Suprapubic skin (tissue), 4 donors: ENCODE data around the gene RPL10. TPM values are rescaled to one million over a fixed set of nuclear protein-coding genes. Genes with fewer than 3 reads are reported as not detected.

Experiments used
- DNase-seq, 2 donors: peaks; one replicate each; pipeline ENCODE4 v3.0.0-alpha.2; 2019; ENCODE audit warnings: low spot score in 2 of 2
- H3K27ac ChIP-seq: fragments of 200-600 bp; sonication (generic); one replicate; pipeline ENCODE4 v1.5.1; 2019
- H3K27me3 ChIP-seq: fragments of 200-600 bp; sonication (generic); one replicate; pipeline ENCODE4 v1.5.1; 2019
- H3K36me3 ChIP-seq: fragments of 200-600 bp; sonication (generic); one replicate; pipeline ENCODE4 v1.5.1; 2019
- H3K4me1 ChIP-seq: fragments of 200-600 bp; sonication (generic); one replicate; pipeline ENCODE4 v1.5.1; 2019
- H3K4me3 ChIP-seq: fragments of 200-600 bp; sonication (generic); one replicate; pipeline ENCODE4 v1.5.1; 2019; ENCODE audit warnings: mild to moderate bottlenecking
- H3K9me3 ChIP-seq: fragments of 200-600 bp; sonication (generic); one replicate; pipeline ENCODE4 v1.5.1; 2019
- EP300 ChIP-seq: sonication (generic); formaldehyde crosslinking; IDR thresholded peaks from one replicate; pipeline ENCODE4 v1.6.1; 2017; ENCODE audit warnings: antibody characterized with exemption
- POLR2A ChIP-seq, 2 donors: fragments of 450-650 bp; IDR thresholded peaks; one replicate each; pipeline ENCODE4 v1.6.1; 2017; ENCODE audit warnings: antibody characterized with exemption in 2 of 2, mild to moderate bottlenecking in 2 of 2, moderate library complexity in 2 of 2
- POLR2AphosphoS5 ChIP-seq, 3 donors: sonication (generic); formaldehyde crosslinking; IDR thresholded peaks; one replicate each; pipeline ENCODE4 v1.6.1; 2017; ENCODE audit warnings: antibody characterized with exemption in 3 of 3
- whole genome bisulfite sequencing: methylation state at CpG from one replicate; pipeline ENCODE4 v1.1.5; 2018; 5-methylcytosine and 5-hydroxymethylcytosine counted together
- total RNA-seq, 4 donors: library from RNA; depleted of rRNA; stranded (reverse); fragments of >200 nt; gene quantifications; one replicate each; pipeline ENCODE4 v1.1.0, GENCODE V29; 2016
- TF ChIP-seq, protein P1 (sequence below), 2 donors: fragments of 200-600 bp in 1 of 2; fragments of 450-650 bp in 1 of 2; sonication (generic) in 1 of 2; IDR thresholded peaks; one replicate each; pipeline ENCODE4 v1.5.1; 2016 to 2019; ENCODE audit warnings: antibody characterized with exemption in 2 of 2, mild to moderate bottlenecking in 1 of 2, moderate library complexity in 1 of 2

The RPL10 gene
- total RNA-seq, 4 donors from 2014 or later, result 3,684 to 7,390 (median 6,600) TPM

DNA sequence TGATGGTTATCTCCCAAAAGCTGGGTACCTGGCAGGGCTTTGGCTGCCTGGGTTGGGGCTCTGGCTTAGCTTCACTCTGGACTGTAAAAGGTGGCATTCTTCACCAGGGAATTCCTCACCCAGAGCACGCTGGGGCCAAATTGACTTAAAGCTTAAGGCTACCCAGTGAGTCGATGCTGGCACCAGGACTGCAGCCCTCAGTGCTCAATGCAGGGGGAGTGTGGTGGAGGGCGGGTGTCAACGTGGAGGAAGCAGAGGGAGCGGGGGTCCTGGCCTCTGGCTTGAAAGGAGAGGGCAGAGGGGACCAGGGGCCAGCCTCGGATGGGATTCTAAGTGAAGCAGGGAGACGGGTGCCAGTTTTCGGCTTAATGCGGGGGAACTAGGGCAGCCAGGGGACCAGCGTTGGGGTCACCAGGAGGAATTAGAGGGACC is 45.3 kb downstream of the RPL10 start:
- 53% methylated on average over 5 of the region's 10 CpGs for WGBS
- Histone ChIP-seq H3K4me3 (peak overlapping the region; percentile 61), H3K9me3 (no peaks in the 10 kb centered on the region), H3K4me1 (peaks cover 26% of the 10 kb centered on the region), H3K36me3 (peaks cover 31% of the 10 kb centered on the region), H3K27me3 (no peaks in the 10 kb centered on the region), H3K27ac (peak overlapping the region; percentile 64)
- TF ChIP-seq POLR2A (IDR thresholded peaks at IDR 0.05), result no peak
- TF ChIP-seq, protein P1, sequence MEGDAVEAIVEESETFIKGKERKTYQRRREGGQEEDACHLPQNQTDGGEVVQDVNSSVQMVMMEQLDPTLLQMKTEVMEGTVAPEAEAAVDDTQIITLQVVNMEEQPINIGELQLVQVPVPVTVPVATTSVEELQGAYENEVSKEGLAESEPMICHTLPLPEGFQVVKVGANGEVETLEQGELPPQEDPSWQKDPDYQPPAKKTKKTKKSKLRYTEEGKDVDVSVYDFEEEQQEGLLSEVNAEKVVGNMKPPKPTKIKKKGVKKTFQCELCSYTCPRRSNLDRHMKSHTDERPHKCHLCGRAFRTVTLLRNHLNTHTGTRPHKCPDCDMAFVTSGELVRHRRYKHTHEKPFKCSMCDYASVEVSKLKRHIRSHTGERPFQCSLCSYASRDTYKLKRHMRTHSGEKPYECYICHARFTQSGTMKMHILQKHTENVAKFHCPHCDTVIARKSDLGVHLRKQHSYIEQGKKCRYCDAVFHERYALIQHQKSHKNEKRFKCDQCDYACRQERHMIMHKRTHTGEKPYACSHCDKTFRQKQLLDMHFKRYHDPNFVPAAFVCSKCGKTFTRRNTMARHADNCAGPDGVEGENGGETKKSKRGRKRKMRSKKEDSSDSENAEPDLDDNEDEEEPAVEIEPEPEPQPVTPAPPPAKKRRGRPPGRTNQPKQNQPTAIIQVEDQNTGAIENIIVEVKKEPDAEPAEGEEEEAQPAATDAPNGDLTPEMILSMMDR (IDR thresholded peaks at IDR 0.05), result no peak
- no peak for TF ChIP-seq EP300
- no peak for TF ChIP-seq POLR2AphosphoS5 (IDR thresholded peaks at IDR 0.05)
- no peak for DNase-seq

DNA sequence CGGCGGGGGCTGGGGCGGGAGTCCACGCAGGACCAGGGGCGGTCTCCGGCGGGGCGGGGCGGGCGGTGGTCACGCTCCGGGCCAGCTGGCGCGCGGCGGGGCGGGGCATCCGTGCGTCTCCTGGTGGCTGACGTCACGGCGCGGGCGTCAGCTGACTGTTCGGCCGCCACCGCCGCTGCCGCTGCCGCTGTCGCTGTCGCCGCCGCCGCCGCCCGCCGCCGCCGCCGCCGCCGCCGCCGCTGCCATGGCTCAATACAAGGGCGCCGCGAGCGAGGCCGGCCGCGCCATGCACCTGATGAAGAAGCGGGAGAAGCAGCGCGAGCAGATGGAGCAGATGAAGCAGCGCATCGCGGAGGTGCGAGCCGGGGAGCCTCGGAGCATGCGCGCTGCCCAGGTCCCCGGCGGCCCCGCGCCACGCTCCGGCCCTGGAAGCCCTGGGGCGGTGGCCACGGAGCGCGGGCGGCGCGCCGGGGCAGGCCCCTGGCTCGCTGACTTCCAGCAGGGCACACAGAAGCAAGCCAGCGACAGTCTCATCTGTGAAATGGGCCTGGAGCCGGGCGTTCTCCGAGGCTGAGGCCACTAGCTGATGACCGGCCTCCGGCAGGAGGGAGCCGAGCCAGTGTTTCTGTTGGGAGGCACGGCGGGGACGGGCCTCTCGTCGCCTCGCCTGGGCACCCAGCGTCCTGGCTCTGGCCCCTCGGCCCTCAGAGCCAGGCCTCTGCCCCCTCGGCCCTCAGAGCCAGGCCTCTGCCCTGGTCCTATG is 46.0 kb downstream of the RPL10 start, which contains the start of gene FAM50A:
Gene FAM50A (plus strand): TSS at position 150 of the 763 bp plus-strand sequence. CDS start 95 bp downstream, at position 245.
- Histone ChIP-seq H3K9me3 (no peaks in the 10 kb centered on the region), H3K4me3 (peak within 1 kb of the TSS; percentile 61), H3K36me3 (peaks cover 38% of the 10 kb centered on the region), H3K27me3 (no peaks in the 10 kb centered on the region), H3K27ac (peak within 1 kb of the TSS; percentile 64), H3K4me1 (peaks cover 22% of the 10 kb centered on the region)
- TF ChIP-seq, protein P1 (IDR thresholded peaks at IDR 0.05), result no peak
- TF ChIP-seq POLR2AphosphoS5 (IDR thresholded peaks at IDR 0.05) (no peak), POLR2A (IDR thresholded peaks at IDR 0.05) (no peak), EP300 (no peak)
- DNase-seq, result peak in 1 of 2 donors; percentile 85
- 41% methylated on average over 4 of the region's 94 CpGs for WGBS

DNA sequence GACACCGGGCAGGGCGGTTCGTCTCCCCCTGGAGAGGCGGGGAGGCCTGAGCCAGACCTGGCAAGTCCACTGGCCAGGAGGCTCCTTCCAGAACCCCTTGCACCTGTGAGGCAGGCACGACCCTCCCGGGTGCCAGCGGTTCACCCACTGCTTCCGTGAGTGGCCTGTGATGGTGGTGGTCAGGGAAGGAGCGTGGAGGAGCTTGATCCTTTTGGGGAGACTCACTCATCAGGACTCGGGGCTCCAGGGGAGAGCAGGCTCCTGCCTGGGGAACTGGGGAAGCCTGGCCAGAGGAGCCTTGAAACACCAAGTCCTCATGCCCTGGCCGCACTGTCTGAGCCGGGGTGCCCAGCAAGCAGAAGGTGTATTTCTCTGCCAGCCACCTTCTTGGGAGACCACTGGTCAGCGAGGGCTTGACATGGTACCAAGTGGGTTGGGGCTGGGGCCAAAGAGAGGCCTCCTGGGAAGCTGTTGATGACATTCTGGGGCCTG is 46.6 kb downstream of the RPL10 start:
- no peaks in the 10 kb centered on the region for H3K9me3 ChIP-seq
- H3K27me3 ChIP-seq, result no peaks in the 10 kb centered on the region
- WGBS, result 74% methylated on average over 7 of the region's 13 CpGs
- H3K27ac ChIP-seq, result peak overlapping the region; percentile 64
- TF ChIP-seq, protein P1 (IDR thresholded peaks at IDR 0.05), result no peak
- TF ChIP-seq POLR2AphosphoS5 (IDR thresholded peaks at IDR 0.05) (no peak), EP300 (no peak)
- peaks cover 22% of the 10 kb centered on the region for H3K4me1 ChIP-seq
- H3K36me3 ChIP-seq, result peaks cover 41% of the 10 kb centered on the region
- DNase-seq, result no peak
- peak overlapping the region; percentile 61 for H3K4me3 ChIP-seq

DNA sequence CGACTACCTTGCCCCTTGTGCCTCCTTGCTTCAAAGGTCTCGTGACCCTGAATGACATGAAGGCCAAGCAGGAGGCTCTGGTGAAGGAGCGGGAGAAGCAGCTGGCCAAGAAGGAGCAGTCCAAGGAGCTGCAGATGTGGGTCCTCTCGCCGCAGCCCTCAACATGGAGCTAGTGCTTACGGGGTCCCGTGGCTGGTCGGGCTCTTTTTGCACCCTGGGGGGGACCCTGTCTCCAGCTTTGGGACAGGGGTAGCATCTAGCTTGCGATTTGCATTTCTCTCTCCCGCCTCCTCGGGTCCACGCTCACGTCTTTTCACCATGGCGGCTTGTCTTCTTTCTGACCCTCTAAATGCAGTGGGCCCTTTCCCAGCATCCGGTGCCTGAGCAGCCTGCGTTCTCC is 47.6 kb downstream of the RPL10 start:
- H3K27me3 ChIP-seq, result no peaks in the 10 kb centered on the region
- H3K9me3 ChIP-seq, result no peaks in the 10 kb centered on the region
- no peak for DNase-seq
- H3K4me3 ChIP-seq, result no peak overlapping the region
- no peak for TF ChIP-seq EP300
- no peak for TF ChIP-seq POLR2AphosphoS5 (IDR thresholded peaks at IDR 0.05)
- TF ChIP-seq POLR2A (IDR thresholded peaks at IDR 0.05), result no peak
- TF ChIP-seq, protein P1 (IDR thresholded peaks at IDR 0.05), result no peak
- H3K4me1 ChIP-seq, result peaks cover 22% of the 10 kb centered on the region
- H3K27ac ChIP-seq, result no peak overlapping the region
- 90% methylated on average over 16 of the region's 16 CpGs for WGBS
- H3K36me3 ChIP-seq, result peaks cover 41% of the 10 kb centered on the region

DNA sequence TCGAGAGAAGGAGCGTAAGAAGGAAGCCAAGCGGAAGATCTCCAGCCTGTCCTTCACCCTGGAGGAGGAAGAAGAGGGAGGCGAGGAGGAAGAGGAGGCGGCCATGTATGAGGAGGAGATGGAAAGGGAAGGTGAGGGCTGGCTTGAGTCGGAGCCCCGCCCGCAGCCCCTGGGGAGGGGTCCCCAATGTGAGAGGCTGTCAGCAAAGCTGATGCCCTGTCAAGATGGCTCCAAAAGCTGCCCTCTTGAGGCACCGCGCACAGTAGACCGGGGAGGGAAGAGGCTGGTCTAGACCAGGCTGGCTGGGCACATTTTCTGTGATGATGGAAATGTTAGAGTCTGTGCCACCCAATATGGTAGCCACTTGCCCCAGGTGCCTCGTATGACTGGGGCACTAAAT is 48.3 kb downstream of the RPL10 start:
- TF ChIP-seq, protein P1 (IDR thresholded peaks at IDR 0.05), result no peak
- TF ChIP-seq EP300, result no peak
- TF ChIP-seq POLR2A (IDR thresholded peaks at IDR 0.05), result no peak
- TF ChIP-seq POLR2AphosphoS5 (IDR thresholded peaks at IDR 0.05), result no peak
- 90% methylated on average over 12 of the region's 12 CpGs for WGBS
- no peak overlapping the region for H3K27ac ChIP-seq
- peaks cover 22% of the 10 kb centered on the region for H3K4me1 ChIP-seq
- H3K9me3 ChIP-seq, result no peaks in the 10 kb centered on the region
- H3K4me3 ChIP-seq, result no peak overlapping the region
- H3K27me3 ChIP-seq, result no peaks in the 10 kb centered on the region
- H3K36me3 ChIP-seq, result peaks cover 36% of the 10 kb centered on the region
- no peak for DNase-seq
